PC-3 (cell line): ENCODE data around the gene SURF4. TPM values are rescaled to one million over a fixed set of nuclear protein-coding genes. Genes with fewer than 3 reads are reported as not detected.

Source experiments
- ATAC-seq: fragments of 200-7000 bp; cut with Tn5 transposase; 2 replicates; pipeline ENCODE4 v1.9.1; 2020; ENCODE audit warnings: mild to moderate bottlenecking, moderate library complexity
- BruUV-seq: library from RNA; stranded (reverse); fragments of 400-500 nt; replicated peaks from 2 replicates; lab custom pipeline; 2021; lab: Mats Ljungman, UMichigan
- CTCF ChIA-PET: fragments of 300-600 bp; sonication (Branson Sonifier 250); formaldehyde crosslinking; loops from one replicate; lab custom pipeline; 2022; ENCODE audit warnings: antibody characterized with exemption; lab: Charles Lee
- POLR2A ChIA-PET: fragments of 300-600 bp; sonication (Branson Sonifier 250); formaldehyde crosslinking; loops from one replicate; lab custom pipeline; 2022; ENCODE audit warnings: antibody characterized with exemption; ENCODE audit not compliant: unreplicated experiment; lab: Charles Lee
- DNase-seq: peaks from one replicate; pipeline ENCODE4 v3.0.0-alpha.2; 2015
- H2AFZ ChIP-seq: fragments of 300-600 bp; sonication (generic); 2 replicates; pipeline ENCODE4 v1.6.0; 2016; ENCODE audit warnings: antibody characterized with exemption, low read length
- H3F3A ChIP-seq: fragments of 300-600 bp; sonication (generic); one replicate; pipeline ENCODE4 v1.6.0; 2017; ENCODE audit warnings: antibody characterized with exemption, low read length, control low read depth, mild to moderate bottlenecking; ENCODE audit not compliant: unreplicated experiment
- H3K27ac ChIP-seq: fragments of 300-600 bp; sonication (generic); 2 replicates; pipeline ENCODE4 v1.5.1; 2016; ENCODE audit warnings: mild to moderate bottlenecking, low read length
- H3K27me3 ChIP-seq: fragments of 300-600 bp; sonication (generic); 2 replicates; pipeline ENCODE4 v1.6.1; 2016; ENCODE audit warnings: low read length, mixed read lengths
- H3K36me3 ChIP-seq: fragments of 300-600 bp; sonication (generic); 2 replicates; pipeline ENCODE4 v1.6.1; 2016; ENCODE audit warnings: low read depth, mixed run types, low read length, mixed read lengths
- H3K4me1 ChIP-seq: fragments of 300-600 bp; sonication (generic); 2 replicates; pipeline ENCODE4 v1.5.1; 2016; ENCODE audit warnings: low read length; ENCODE audit not compliant: insufficient read depth
- H3K4me2 ChIP-seq: fragments of 300-600 bp; sonication (generic); 2 replicates; pipeline ENCODE4 v1.6.0; 2016; ENCODE audit warnings: low read length
- H3K4me3 ChIP-seq: fragments of 300-600 bp; sonication (generic); 2 replicates; pipeline ENCODE4 v1.5.1; 2016; ENCODE audit warnings: mild to moderate bottlenecking, low read length, mixed read lengths
- H3K79me2 ChIP-seq: fragments of 300-600 bp; sonication (generic); 2 replicates; pipeline ENCODE4 v1.6.1; 2017; ENCODE audit warnings: low read length, mixed read lengths
- H3K9ac ChIP-seq: fragments of 300-600 bp; sonication (generic); 2 replicates; pipeline ENCODE4 v1.6.0; 2016; ENCODE audit warnings: mild to moderate bottlenecking, low read length
- H3K9me2 ChIP-seq: fragments of 300-600 bp; sonication (generic); replicated peaks from 2 replicates; pipeline ENCODE4 v1.6.1; 2016; ENCODE audit warnings: mixed run types, low read length, mixed read lengths
- H3K9me3 ChIP-seq: fragments of 300-600 bp; sonication (generic); 2 replicates; pipeline ENCODE4 v1.6.1; 2016; ENCODE audit warnings: low read length, mixed read lengths
- H4K20me1 ChIP-seq: fragments of 300-600 bp; sonication (generic); 2 replicates; pipeline ENCODE4 v1.6.1; 2016; ENCODE audit warnings: low read length, mixed read lengths
- CTCF ChIP-seq: fragments of 300-600 bp; sonication (generic); conservative IDR thresholded peaks from 2 replicates; pipeline ENCODE4 v1.5.1; 2017; ENCODE audit warnings: antibody characterized with exemption, low read depth, mild to moderate bottlenecking, low read length
- EZH2 ChIP-seq: fragments of 300-600 bp; sonication (generic); IDR thresholded peaks from one replicate; pipeline ENCODE4 v1.6.1; 2017; ENCODE audit warnings: antibody characterized with exemption, mild to moderate bottlenecking, low read length; ENCODE audit not compliant: unreplicated experiment
- EZH2phosphoT487 ChIP-seq: fragments of 300-600 bp; sonication (generic); IDR thresholded peaks from 2 replicates; pipeline ENCODE4 v1.6.1; 2018; ENCODE audit warnings: mild to moderate bottlenecking, antibody characterized with exemption, low read length, borderline replicate concordance
- intact Hi-C: fragments of 100-400 bp; cut with micrococcal nuclease; formaldehyde crosslinking; loops from 2 replicates; pipeline ENCODE4 v1.9.0; 2023
- total RNA-seq: library from RNA; depleted of rRNA; stranded (reverse); fragments of >200 nt; gene quantifications from 2 replicates; pipeline ENCODE4 v1.2.3, GENCODE V29; 2014

Gene SURF4
- total RNA-seq, 1 experiment from 2014 or later = 161 TPM

- Histone ChIP-seq H3K36me3 (no peaks in the 10 kb centered on the region), H3K9me2 (no peaks in the 10 kb centered on the region), H3K4me2 (no peak overlapping the region), H3K4me3 (no peak overlapping the region), H3K27ac (no peak overlapping the region), H2AFZ (no peak overlapping the region), H3K79me2 (no peaks in the 10 kb centered on the region), H3K9ac (no peak overlapping the region), H4K20me1 (no peaks in the 10 kb centered on the region), H3F3A (no peaks in the 10 kb centered on the region), H3K4me1 (no peaks in the 10 kb centered on the region), H3K27me3 (no peaks in the 10 kb centered on the region), H3K9me3 (no peaks in the 10 kb centered on the region)
- intact Hi-C loops = no loop called here
- no peak for ATAC-seq
- TF ChIP-seq EZH2 (no peak), CTCF (no peak), EZH2phosphoT487 (no peak)
- CTCF ChIA-PET = no interaction called here
- POLR2A ChIA-PET = no interaction called here
- DNase-seq = no peak
- BruUV-seq = no TSS peak
These were observed 48.3 kb upstream of the SURF4 start for GRCh38 chr9:133424187-133424586.

- CTCF ChIA-PET = interaction anchor here (0.5 kb wide), 1 partner anchor 64 kb away, joined by 4 read pairs; no protein-coding TSS in a partner anchor
- H3K27ac ChIP-seq = no peak overlapping the region
- POLR2A ChIA-PET = no interaction called here
- no peak overlapping the region for H3K9ac ChIP-seq
- H3F3A ChIP-seq = no peaks in the 10 kb centered on the region
- H3K9me3 ChIP-seq = no peaks in the 10 kb centered on the region
- H3K36me3 ChIP-seq = no peaks in the 10 kb centered on the region
- BruUV-seq = no TSS peak
- no peaks in the 10 kb centered on the region for H3K79me2 ChIP-seq
- no peaks in the 10 kb centered on the region for H3K27me3 ChIP-seq
- H3K4me1 ChIP-seq = no peaks in the 10 kb centered on the region
- no peak overlapping the region for H2AFZ ChIP-seq
- no peaks in the 10 kb centered on the region for H3K9me2 ChIP-seq
- no peak overlapping the region for H3K4me2 ChIP-seq
- no peaks in the 10 kb centered on the region for H4K20me1 ChIP-seq
- TF ChIP-seq EZH2phosphoT487 = no peak
- TF ChIP-seq EZH2 = no peak
- no peak for TF ChIP-seq CTCF
- ATAC-seq = no peak
- no peak for DNase-seq
- intact Hi-C loops = no loop called here
- H3K4me3 ChIP-seq = no peak overlapping the region
These were observed 47.4 kb upstream of the SURF4 start for GRCh38 chr9:133423216-133423615.

DNA sequence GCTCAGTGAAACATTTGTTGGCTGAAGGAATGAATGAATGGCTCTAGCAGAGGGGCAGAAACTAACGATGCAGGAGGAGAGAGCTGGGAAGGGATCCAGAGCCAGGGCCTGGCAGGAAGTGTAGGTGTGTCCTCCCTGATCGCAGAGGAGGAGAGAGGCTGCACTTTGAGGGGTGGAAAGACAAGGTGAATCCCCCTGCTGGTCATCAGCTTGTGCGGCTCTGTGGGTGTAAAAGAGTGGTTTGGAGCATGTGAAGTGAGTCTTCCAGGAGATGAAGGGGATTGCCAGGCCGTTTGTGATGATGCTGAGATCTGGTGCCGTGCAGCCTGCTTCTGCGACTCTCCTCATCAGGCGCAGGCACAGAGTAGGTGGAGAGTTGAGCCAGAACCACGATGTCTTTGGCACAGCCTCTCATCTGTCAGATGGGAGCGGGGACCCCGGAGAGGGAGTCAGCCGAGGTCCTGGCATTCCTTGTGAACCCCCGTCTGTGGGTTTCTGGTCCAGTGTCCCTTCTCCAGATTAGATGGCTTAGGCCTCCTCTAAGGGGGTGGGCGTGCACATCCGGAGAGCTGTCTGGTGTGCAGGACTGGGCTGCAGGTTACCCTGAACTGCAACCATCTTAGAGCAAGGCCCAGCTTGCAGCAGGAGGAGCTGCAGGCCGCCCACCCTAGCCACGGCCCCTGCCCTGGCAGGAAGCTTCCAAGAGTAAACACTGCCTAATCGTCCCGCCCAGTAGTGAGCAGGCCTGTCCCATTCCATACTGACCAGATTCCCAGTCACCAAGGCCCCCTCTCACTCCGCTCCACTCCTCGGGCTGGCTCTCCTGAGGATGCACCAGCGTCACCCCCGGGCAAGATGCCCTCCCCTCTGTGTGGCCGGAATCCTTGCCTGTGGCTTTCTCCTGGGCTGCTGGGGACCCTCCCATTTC lies 46.0 kb upstream of the SURF4 start, which contains the start of gene ADAMTS13:
Gene ADAMTS13, plus strand, starts transcription at position 753 of the 928 bp plus-strand sequence. Its CDS starts 77 bp downstream, at position 830.
- Histone ChIP-seq H3K4me3 (no peak within 1 kb of the TSS), H3K9me2 (no peaks in the 10 kb centered on the region), H3K27me3 (no peaks in the 10 kb centered on the region), H3K9me3 (no peaks in the 10 kb centered on the region), H2AFZ (no peak within 1 kb of the TSS), H3K9ac (no peak within 1 kb of the TSS), H3F3A (no peaks in the 10 kb centered on the region), H3K27ac (no peak within 1 kb of the TSS), H3K4me2 (no peak within 1 kb of the TSS), H3K79me2 (peaks cover 9% of the 10 kb centered on the region), H4K20me1 (no peaks in the 10 kb centered on the region), H3K36me3 (no peaks in the 10 kb centered on the region), H3K4me1 (no peaks in the 10 kb centered on the region)
- intact Hi-C loops = no loop called here
- DNase-seq = no peak
- TF ChIP-seq EZH2 (no peak), CTCF (0 out of 2 replicates have a peak, but pooled peaks have one; percentile 13)
- BruUV-seq = no TSS peak
- CTCF ChIA-PET = no interaction called here
- POLR2A ChIA-PET = no interaction called here
- ATAC-seq = no peak
